Ovary (tissue), 9 donors: ENCODE measurements around the gene ZNF423. TPM values are rescaled to one million over a fixed set of nuclear protein-coding genes. Genes with fewer than 3 reads are reported as not detected.

Experiments
- DNase-seq, 5 donors: peaks; one replicate each; pipeline ENCODE4 v3.0.0-alpha.2; 2019 to 2020
- H3K27ac ChIP-seq, 2 donors: fragments of 200-600 bp; one replicate each; pipeline versions ENCODE4 v1.5.1 to v1.8.0; 2019 to 2022
- H3K27me3 ChIP-seq: fragments of 200-600 bp; one replicate; pipeline ENCODE4 v1.8.0; 2022
- H3K36me3 ChIP-seq: fragments of 200-600 bp; sonication (generic); one replicate; pipeline ENCODE4 v1.5.1; 2019
- H3K4me1 ChIP-seq: one replicate; pipeline ENCODE4 v1.8.1; 2013; ENCODE audit warnings: mild to moderate bottlenecking, moderate library complexity; ENCODE audit not compliant: insufficient read depth
- H3K4me3 ChIP-seq: fragments of 200-600 bp; sonication (generic); one replicate; pipeline ENCODE4 v1.5.1; 2017
- H3K9me3 ChIP-seq, 2 donors: fragments of 200-600 bp in 1 of 2; sonication (generic) in 1 of 2; one replicate each; pipeline versions ENCODE4 v1.5.1 to v1.8.1; 2013 to 2019; ENCODE audit warnings: mild to moderate bottlenecking in 1 of 2, moderate library complexity in 1 of 2
- CTCF ChIP-seq, 3 donors: fragments of 450-650 bp in 2 of 3; fragments of 200-600 bp in 1 of 3; IDR thresholded peaks; one replicate each; pipeline versions ENCODE4 v1.5.1 to v1.8.0; 2016 to 2022; ENCODE audit warnings: antibody characterized with exemption in 3 of 3, mild to moderate bottlenecking in 1 of 3
- EP300 ChIP-seq: sonication (generic); formaldehyde crosslinking; IDR thresholded peaks from one replicate; pipeline ENCODE4 v1.6.1; 2017; ENCODE audit warnings: antibody characterized with exemption
- POLR2A ChIP-seq: fragments of 450-650 bp; IDR thresholded peaks from one replicate; pipeline ENCODE4 v1.6.1; 2017; ENCODE audit warnings: antibody characterized with exemption, mild to moderate bottlenecking, moderate library complexity
- WGBS, 3 donors: extraction: QIAGEN DNeasy Blood & Tissue Kit in 1 of 3; methylation state at CpG; one replicate each; pipeline versions ENCODE4 v1.1.5 to v1.1.7; 2013 to 2017; 5-methylcytosine and 5-hydroxymethylcytosine counted together
- intact Hi-C, 4 donors: fragments of 100-400 bp; cut with DNase I; formaldehyde crosslinking; loops; one replicate each; pipeline versions ENCODE4 v1.11.0 to v1.15.1; 2022 to 2023
- polyA plus RNA-seq, 2 donors: library from polyadenylated mRNA; stranded (reverse); fragments of 200-250 nt in 1 of 2; fragments of 350-450 nt in 1 of 2; fragmentation: Illumina TruSeq in 1 of 2; extraction: RNeasy Lipid Tissue Mini Kit (QIAGEN cat#74804) in 1 of 2; gene quantifications; one replicate each; pipeline ENCODE4 v1.2.3, GENCODE V29; 2013 to 2014
- total RNA-seq, 7 donors: library from RNA; depleted of rRNA in 2 of 7; stranded (reverse); fragments of >200 nt in 2 of 7; fragmentation: NEBNext Ultra II Directional in 3 of 7; extraction: Animal tissue kit (Norgen Biotek cat#: 25700) in 3 of 7; gene quantifications; one replicate each; pipeline versions ENCODE4 v1.1.0 to v1.2.4, GENCODE V29; 2016 to 2023
- donor health status: DM: no; HTN: no; CAD: no; lungs with moderate emphysema.
- donor health status: DM: no; HTN: no; CAD: no.
- donor health status: Bipolar disorder and iron deficiency.
- donor health status: DM: yes; HTN: yes; CAD: no.
- donor health status: DM: no; HTN: no; CAD: no.
- donor health status: DM: yes; HTN: yes; CAD: no.

The ZNF423 gene
- total and polyA plus RNA-seq, 9 donors: 3.3 to 40.3 (median 12.4) TPM

DNA sequence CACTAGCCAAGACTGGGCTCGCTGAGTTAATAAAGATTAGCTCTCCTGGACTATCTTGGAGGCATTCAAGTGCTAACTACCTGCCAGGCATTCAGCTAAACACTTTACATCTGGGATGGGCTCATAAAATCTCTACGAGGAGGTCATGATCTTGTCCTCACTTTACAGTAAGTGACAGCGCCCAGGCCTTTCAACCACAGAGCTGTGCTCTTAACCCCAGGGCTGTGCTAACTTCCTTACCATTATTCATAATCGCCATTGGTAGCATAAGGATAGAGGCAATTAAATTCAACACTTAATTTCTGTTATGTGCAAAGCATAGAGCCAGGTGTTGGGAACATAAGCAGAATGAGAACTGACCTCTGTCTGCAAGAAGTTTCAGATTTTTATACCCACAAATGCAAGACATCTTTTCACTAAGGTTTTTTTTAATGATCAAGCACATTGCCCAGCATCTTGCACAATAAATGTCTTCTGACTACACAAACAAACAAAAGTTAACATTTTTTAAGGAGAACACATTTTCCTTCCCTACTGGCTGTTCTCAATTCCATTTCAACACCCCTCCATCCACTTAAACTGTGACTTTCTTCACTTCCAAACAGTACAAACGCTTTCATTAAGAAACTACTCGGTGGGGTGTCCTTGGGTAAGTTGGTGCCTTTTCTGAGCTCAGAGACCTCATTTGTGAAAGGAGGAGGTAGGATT, 310.0 kb downstream of the ZNF423 start:
- no peaks in the 10 kb centered on the region for H3K27me3 ChIP-seq
- no peaks in the 10 kb centered on the region for H3K4me1 ChIP-seq
- no peaks in the 10 kb centered on the region for H3K9me3 ChIP-seq
- H3K4me3 ChIP-seq: no peak overlapping the region
- intact Hi-C loops: no loop called here
- no peak for TF ChIP-seq POLR2A
- TF ChIP-seq CTCF (IDR thresholded peaks at IDR 0.05): no peak
- no peak for TF ChIP-seq EP300
- DNase-seq: no peak
- no peak overlapping the region for H3K27ac ChIP-seq
- 64 to 69% (median 65%) methylated on average over 6 of the region's 6 CpGs for WGBS, 3 donors
- no peaks in the 10 kb centered on the region for H3K36me3 ChIP-seq

GRCh38 chr16:49545243-49545642, 310.7 kb downstream of the ZNF423 start:
- Histone ChIP-seq H3K4me1 (no peaks in the 10 kb centered on the region), H3K36me3 (no peaks in the 10 kb centered on the region), H3K27me3 (no peaks in the 10 kb centered on the region), H3K4me3 (no peak overlapping the region), H3K27ac (no peak overlapping the region), H3K9me3 (no peaks in the 10 kb centered on the region)
- intact Hi-C loops: no loop called here
- no peak for DNase-seq
- TF ChIP-seq EP300 (no peak), POLR2A (no peak), CTCF (IDR thresholded peaks at IDR 0.05) (no peak)
- WGBS, 3 donors: 98 to 100% (median 98%) methylated on average over 4 of the region's 4 CpGs

GRCh38 chr16:49544828-49545227, 311.1 kb downstream of the ZNF423 start:
- H3K36me3 ChIP-seq: no peaks in the 10 kb centered on the region
- DNase-seq: no peak
- no peak overlapping the region for H3K27ac ChIP-seq
- intact Hi-C loops: no loop called here
- TF ChIP-seq POLR2A (no peak), CTCF (IDR thresholded peaks at IDR 0.05) (no peak), EP300 (no peak)
- WGBS, 3 donors: 94 to 96% (median 96%) methylated on average over 10 of the region's 10 CpGs
- H3K27me3 ChIP-seq: no peaks in the 10 kb centered on the region
- no peak overlapping the region for H3K4me3 ChIP-seq
- H3K4me1 ChIP-seq: no peaks in the 10 kb centered on the region
- H3K9me3 ChIP-seq: no peaks in the 10 kb centered on the region

- DNase-seq: no peak
- Histone ChIP-seq H3K36me3 (no peaks in the 10 kb centered on the region), H3K9me3 (no peaks in the 10 kb centered on the region), H3K27me3 (no peaks in the 10 kb centered on the region), H3K4me3 (no peak overlapping the region), H3K27ac (no peak overlapping the region), H3K4me1 (no peaks in the 10 kb centered on the region)
- 87 to 96% (median 88%) methylated on average over 14 to 15 of the region's 15 CpGs for WGBS, 3 donors
- TF ChIP-seq EP300 (no peak), POLR2A (no peak), CTCF (IDR thresholded peaks at IDR 0.05) (no peak)
- intact Hi-C loops: no loop called here
Measured at GRCh38 chr16:49543631-49543946, 312.3 kb downstream of the ZNF423 start.
